Heart left ventricle (tissue), 16 donors: Measurements from ENCODE around the gene ANGPTL7. TPM values are rescaled to one million over a fixed set of nuclear protein-coding genes. Genes with fewer than 3 reads are reported as not detected.

Experiments
- ATAC-seq, 4 donors: fragments of 200-7000 bp; cut with Tn5 transposase; one replicate each; pipeline ENCODE4 v1.9.1; 2020 to 2022; ENCODE audit warnings: moderate library complexity in 4 of 4, mild to moderate bottlenecking in 3 of 4, moderate number of reproducible peaks in 1 of 4
- DNase-seq, 5 donors: peaks; one replicate each; pipeline ENCODE4 v3.0.0-alpha.2; 2020
- H3K27ac ChIP-seq, 12 donors: fragments of 200-600 bp; sonication (generic) in 4 of 12; one replicate each; pipeline versions ENCODE4 v1.5.0 to v1.8.0; 2016 to 2022; ENCODE audit warnings: mild to moderate bottlenecking in 2 of 12
- H3K27me3 ChIP-seq, 9 donors: fragments of 200-600 bp; sonication (generic) in 2 of 9; one replicate each; pipeline versions ENCODE4 v1.5.1 to v1.8.0; 2016 to 2022; ENCODE audit warnings: mild to moderate bottlenecking in 3 of 9
- H3K36me3 ChIP-seq, 9 donors: fragments of 200-600 bp; sonication (generic) in 2 of 9; one replicate each; pipeline versions ENCODE4 v1.5.0 to v1.8.0; 2018 to 2022; ENCODE audit warnings: mild to moderate bottlenecking in 2 of 9
- H3K4me1 ChIP-seq, 12 donors: fragments of 200-600 bp; sonication (generic) in 4 of 12; one replicate each; pipeline versions ENCODE4 v1.5.0 to v1.8.0; 2016 to 2022; ENCODE audit warnings: mild to moderate bottlenecking in 3 of 12
- H3K4me3 ChIP-seq, 12 donors: fragments of 200-600 bp; sonication (generic) in 4 of 12; one replicate each; pipeline versions ENCODE4 v1.5.0 to v1.8.0; 2017 to 2022; ENCODE audit warnings: mild to moderate bottlenecking in 9 of 12, moderate library complexity in 4 of 12
- H3K9me3 ChIP-seq, 12 donors: fragments of 200-600 bp; sonication (generic) in 4 of 12; one replicate each; pipeline versions ENCODE4 v1.5.0 to v1.8.0; 2016 to 2022; ENCODE audit warnings: mild to moderate bottlenecking in 1 of 12
- CTCF ChIP-seq, 12 donors: fragments of 200-600 bp; sonication (generic) in 4 of 12; IDR thresholded peaks; one replicate each; pipeline versions ENCODE4 v1.5.0 to v1.8.0; 2018 to 2022; ENCODE audit warnings: antibody characterized with exemption in 12 of 12, mild to moderate bottlenecking in 5 of 12
- POLR2A ChIP-seq, 2 donors: fragments of 450-650 bp; IDR thresholded peaks; one replicate each; pipeline ENCODE4 v1.6.1; 2017; ENCODE audit warnings: antibody characterized with exemption in 2 of 2, mild to moderate bottlenecking in 2 of 2, moderate library complexity in 2 of 2
- WGBS, 4 donors: extraction: QIAGEN DNeasy Blood & Tissue Kit in 2 of 4; methylation state at CpG; one replicate each; pipeline versions ENCODE4 v1.1.5 to v1.1.7; 2013 to 2018; 5-methylcytosine and 5-hydroxymethylcytosine counted together
- intact Hi-C, 10 donors: fragments of 100-400 bp; cut with DNase I; formaldehyde crosslinking; loops; one replicate each; pipeline versions ENCODE4 v1.11.1 to v1.14.2; 2022
- polyA plus RNA-seq, 2 donors: library from polyadenylated mRNA; stranded (reverse); fragments of 200-250 nt; gene quantifications; one replicate each; pipeline ENCODE4 v1.2.3, GENCODE V29; 2013
- total RNA-seq, 9 donors: library from RNA; depleted of rRNA in 2 of 9; stranded (reverse); fragments of >200 nt in 2 of 9; fragmentation: NEBNext Ultra II Directional in 3 of 9; extraction: Animal tissue kit (Norgen Biotek cat#: 25700) in 3 of 9; gene quantifications; one replicate each; pipeline versions ENCODE4 v1.1.0 to v1.2.4, GENCODE V29; 2016 to 2023
- donor health status: ischemic (EF 13 %, LVEDD 7.1; RV severe dilation, severe dysfunction).
- donor health status: healthy with polysubstance abuse.
- donor health status: DM: no; HTN: yes; CAD: no.
- donor health status: DM: no; HTN: no; CAD: no.
- donor health status: ischemic (EF 25% LVEDD 6.9; RV normal size, moderate dysfunction).
- donor health status: ischemic (EF 25% LVEDD 5.7; RV mildly dilated, moderate dysfunction).
- donor health status: healthy.
- donor health status: DM: yes; HTN: yes; CAD: no.
- donor health status: ischemic (EF 35%, LVEDD 5.7; RV mildly dilated, moderate dysfunction).
- donor health status: nonischemic (EF 11% LVEDD 7.7; RV severe dilation, severe dysfunction).
- donor health status: DM: yes; HTN: yes; CAD: no.
- donor health status: PGD.
- donor health status: ischemic (EF 29% LVEDD 5.4; RV normal size, mild dysfunction).
- donor health status: nonischemic (EF 23%, LVEDD 6.1; RV moderate dilation, normal function).

The ANGPTL7 gene
- total and polyA plus RNA-seq, 11 donors, result 0.15 to 2.6 (median 0.43) TPM; not detected in 1

GRCh38 chr1:11198851-11199594, 9.9 kb downstream of the ANGPTL7 start:
- H3K4me3 ChIP-seq, result no peak overlapping the region
- H3K27ac ChIP-seq, result no peak overlapping the region
- intact Hi-C loops, result no loop called here
- no peaks in the 10 kb centered on the region for H3K27me3 ChIP-seq
- H3K4me1 ChIP-seq, result no peaks in the 10 kb centered on the region
- TF ChIP-seq POLR2A (IDR thresholded peaks at IDR 0.05) (no peak), CTCF (IDR thresholded peaks at IDR 0.05) (no peak)
- H3K9me3 ChIP-seq, result no peaks in the 10 kb centered on the region
- WGBS, 4 donors, result 81 to 88% (median 86%) methylated on average over 2 of the region's 2 CpGs
- ATAC-seq (no peak), DNase-seq (no peak)
- peaks cover 0 to 100% (median 93%) of the 10 kb centered on the region in 9 donors for H3K36me3 ChIP-seq

GRCh38 chr1:11204396-11205190, 15.4 kb downstream of the ANGPTL7 start:
- Histone ChIP-seq H3K27ac (no peak overlapping the region), H3K4me1 (peaks cover 0 to 9% (median 2%) of the 10 kb centered on the region in 12 donors), H3K36me3 (peaks cover 0 to 100% (median 91%) of the 10 kb centered on the region in 9 donors), H3K4me3 (no peak overlapping the region), H3K27me3 (no peaks in the 10 kb centered on the region), H3K9me3 (no peaks in the 10 kb centered on the region)
- ATAC-seq (no peak), DNase-seq (no peak)
- 95 to 96% (median 95%) methylated on average over 11 of the region's 11 CpGs for WGBS, 4 donors
- TF ChIP-seq CTCF (IDR thresholded peaks at IDR 0.05), result no peak
- intact Hi-C loops, result no loop called here

- peak overlapping the region in 1 of 12 donors; percentile 14 for H3K27ac ChIP-seq
- WGBS, 4 donors, result 66 to 75% (median 69%) methylated on average over 6 of the region's 6 CpGs
- peaks cover 0 to 100% (median 92%) of the 10 kb centered on the region in 9 donors for H3K36me3 ChIP-seq
- TF ChIP-seq POLR2A (IDR thresholded peaks at IDR 0.05), result no peak
- TF ChIP-seq CTCF (IDR thresholded peaks at IDR 0.05), result no peak
- peaks cover 0 to 9% (median 2%) of the 10 kb centered on the region in 12 donors for H3K4me1 ChIP-seq
- no peak for DNase-seq
- no peaks in the 10 kb centered on the region for H3K9me3 ChIP-seq
- no peak overlapping the region for H3K4me3 ChIP-seq
- peak in 3 of 4 donors; percentile 39 to 55 (median 39) for ATAC-seq
- intact Hi-C loops, result no loop called here
- no peaks in the 10 kb centered on the region for H3K27me3 ChIP-seq
These were observed 18.9 kb downstream of the ANGPTL7 start for GRCh38 chr1:11207898-11208611.

GRCh38 chr1:11211461-11211860, 22.3 kb downstream of the ANGPTL7 start:
- Histone ChIP-seq H3K36me3 (peaks cover 3 to 100% (median 92%) of the 10 kb centered on the region in 9 donors), H3K27ac (no peak overlapping the region), H3K4me1 (peaks cover 0 to 9% (median 2%) of the 10 kb centered on the region in 12 donors), H3K9me3 (no peaks in the 10 kb centered on the region), H3K4me3 (no peak overlapping the region), H3K27me3 (no peaks in the 10 kb centered on the region)
- no peak for ATAC-seq
- DNase-seq, result no peak
- TF ChIP-seq CTCF (IDR thresholded peaks at IDR 0.05) (no peak), POLR2A (IDR thresholded peaks at IDR 0.05) (no peak)
- intact Hi-C loops, result no loop called here
- WGBS, 4 donors, result 95 to 100% (median 98%) methylated on average over 1 to 4 of the region's 4 CpGs
